HG03439 (cell line): ENCODE data around the gene FMN2.

Experiments
- ATAC-seq: cut with Tn5 transposase; IDR thresholded peaks from one replicate; pipeline ENCODE4 v1.9.1; 2021; ENCODE audit warnings: mild to moderate bottlenecking, moderate library complexity; ENCODE audit not compliant: unreplicated experiment

FMN2 gene

GRCh38 chr1:240091614-240092300 is at the start of gene FMN2:
Gene FMN2, plus strand, starts transcription at chr1:240091883. Its CDS starts 227 bp downstream, at chr1:240092110.
- ATAC-seq = no peak

- ATAC-seq = no peak
Measured at GRCh38 chr1:240044620-240045019, 47.1 kb upstream of the FMN2 start.

GRCh38 chr1:240046000-240046399 is 45.7 kb upstream of the FMN2 start:
- no peak for ATAC-seq

- no peak for ATAC-seq
Measured at GRCh38 chr1:240054109-240054701, 37.5 kb upstream of the FMN2 start.

- ATAC-seq = no peak
Measured at GRCh38 chr1:240055936-240056335, 35.7 kb upstream of the FMN2 start.

- no peak for ATAC-seq
Measured at GRCh38 chr1:240056350-240056749, 35.3 kb upstream of the FMN2 start.

- ATAC-seq = no peak
Measured at GRCh38 chr1:240058049-240058448, 33.6 kb upstream of the FMN2 start.

GRCh38 chr1:240068961-240069360 is 22.7 kb upstream of the FMN2 start:
- no peak for ATAC-seq

GRCh38 chr1:240070188-240070587 is 21.5 kb upstream of the FMN2 start:
- no peak for ATAC-seq

GRCh38 chr1:240073097-240073496 is 18.6 kb upstream of the FMN2 start:
- no peak for ATAC-seq

- ATAC-seq = no peak
Measured at GRCh38 chr1:240074422-240074821, 17.3 kb upstream of the FMN2 start.

GRCh38 chr1:240074908-240075307 is 16.8 kb upstream of the FMN2 start:
- ATAC-seq = no peak

- no peak for ATAC-seq
Measured at GRCh38 chr1:240084337-240084736, 7.3 kb upstream of the FMN2 start.

GRCh38 chr1:240084749-240085148 is 6.9 kb upstream of the FMN2 start:
- ATAC-seq = no peak

- ATAC-seq = no peak
Measured at GRCh38 chr1:240086726-240087125, 5.0 kb upstream of the FMN2 start.

GRCh38 chr1:240090014-240090413 is 1.7 kb upstream of the FMN2 start:
- no peak for ATAC-seq

GRCh38 chr1:240090957-240091600 is 604 bp upstream of the FMN2 start:
- no peak for ATAC-seq

GRCh38 chr1:240092301-240093119 is 827 bp downstream of the FMN2 start:
- no peak for ATAC-seq

GRCh38 chr1:240093120-240093961 is 1.7 kb downstream of the FMN2 start:
- ATAC-seq = no peak

- ATAC-seq = no peak
Measured at GRCh38 chr1:240094041-240094722, 2.5 kb downstream of the FMN2 start.
